ENCODE data around the gene GALNT11.

GALNT11 gene

DNA sequence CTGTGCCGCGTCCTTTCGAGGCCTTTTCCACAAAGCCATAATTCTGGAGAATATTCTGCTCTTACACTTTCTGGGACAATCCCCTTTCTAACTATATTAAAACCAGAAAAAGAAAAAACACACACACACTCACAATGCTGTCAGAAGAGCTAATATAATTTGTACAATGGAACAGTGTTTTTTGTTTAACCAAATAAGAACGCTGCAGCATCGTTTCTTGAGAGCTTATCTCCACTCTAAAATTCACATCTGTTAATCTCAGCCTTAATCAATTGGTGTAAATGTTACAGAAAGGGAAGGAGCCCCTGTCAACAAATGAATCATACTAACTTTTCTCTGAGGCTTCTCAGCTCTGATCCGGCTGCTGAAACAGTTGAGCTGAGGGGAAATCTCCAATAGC, 123.9 kb downstream of the GALNT11 start:
- DNase-seq (ENCODE audit: low read depth), result no peak

DNA sequence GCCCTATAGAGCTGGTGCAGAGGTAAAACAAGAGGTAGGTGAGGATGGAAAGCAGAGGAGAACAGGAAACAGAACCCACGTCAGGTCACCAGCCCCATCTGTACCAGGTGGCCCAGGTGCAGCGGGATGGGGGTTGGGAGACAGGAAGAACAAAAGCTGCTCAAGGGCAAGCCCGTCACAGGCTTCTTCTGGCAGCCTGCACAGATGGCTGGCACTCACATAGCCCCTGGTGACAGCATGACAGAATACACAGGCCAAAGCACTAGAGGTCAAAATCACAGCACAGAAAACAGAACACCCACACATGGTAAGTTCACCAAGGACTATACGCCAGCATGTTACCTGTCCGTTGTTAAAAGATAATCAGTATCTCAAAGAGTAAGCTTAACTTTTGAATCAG, 126.8 kb downstream of the GALNT11 start:
- DNase-seq (ENCODE audit: low read depth), result no peak

DNA sequence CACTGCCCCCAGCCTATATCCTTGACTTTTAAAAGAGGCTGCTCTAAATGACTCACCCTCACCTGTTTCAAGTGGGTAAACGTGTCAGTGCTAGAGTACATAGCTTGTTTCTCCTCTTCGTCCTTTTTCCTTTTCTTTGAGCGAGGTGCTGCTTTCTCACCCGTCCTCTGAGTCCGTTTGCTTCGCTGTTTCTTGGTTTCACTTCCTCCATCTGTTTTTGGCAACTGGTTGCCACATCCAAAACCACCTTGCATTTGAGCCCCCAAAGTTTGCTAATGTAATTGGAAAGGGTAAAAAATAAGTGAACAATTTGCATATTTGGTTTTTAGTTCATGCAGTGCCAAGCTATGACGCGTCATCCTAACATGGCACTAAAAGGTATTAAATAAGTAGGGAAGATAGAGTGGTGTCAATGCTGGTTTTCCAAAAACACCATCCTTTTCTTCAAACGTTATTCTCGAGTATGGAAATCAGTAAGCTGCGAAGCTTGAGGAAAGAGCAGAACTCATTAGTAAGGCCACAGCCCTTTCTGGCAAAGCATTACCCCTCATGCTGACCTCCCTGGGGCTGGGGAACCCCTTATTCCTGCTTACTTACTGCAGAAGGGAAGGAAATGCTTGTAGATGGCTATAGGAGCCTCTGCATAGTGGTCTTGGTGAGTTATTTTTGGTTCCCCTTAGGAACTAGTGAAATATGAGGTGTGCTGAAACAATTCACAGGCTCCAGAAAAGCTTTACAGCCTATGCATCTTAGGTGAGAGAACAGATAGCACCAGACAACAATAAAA, 133.5 kb downstream of the GALNT11 start:
- no peak for DNase-seq (ENCODE audit: low read depth)

DNA sequence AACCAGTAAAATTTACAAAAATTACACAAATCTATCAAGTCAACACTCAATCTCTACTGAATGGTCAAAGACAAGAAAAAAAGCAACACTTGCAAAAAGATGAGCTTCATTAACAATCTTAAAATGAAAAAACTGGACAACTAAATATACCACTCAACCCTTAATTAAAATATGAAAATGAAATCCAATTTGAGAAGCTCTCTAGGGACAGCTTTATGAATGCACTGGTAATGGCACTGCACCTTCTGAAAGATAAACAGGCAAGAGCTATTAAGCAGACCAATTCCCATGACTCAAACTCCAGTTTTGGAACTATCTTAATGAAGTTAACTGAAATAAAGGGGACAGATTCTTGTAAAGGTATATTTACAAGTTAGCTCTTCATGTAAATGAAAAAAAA, 135.7 kb downstream of the GALNT11 start:
- no peak for DNase-seq (ENCODE audit: low read depth)

DNA sequence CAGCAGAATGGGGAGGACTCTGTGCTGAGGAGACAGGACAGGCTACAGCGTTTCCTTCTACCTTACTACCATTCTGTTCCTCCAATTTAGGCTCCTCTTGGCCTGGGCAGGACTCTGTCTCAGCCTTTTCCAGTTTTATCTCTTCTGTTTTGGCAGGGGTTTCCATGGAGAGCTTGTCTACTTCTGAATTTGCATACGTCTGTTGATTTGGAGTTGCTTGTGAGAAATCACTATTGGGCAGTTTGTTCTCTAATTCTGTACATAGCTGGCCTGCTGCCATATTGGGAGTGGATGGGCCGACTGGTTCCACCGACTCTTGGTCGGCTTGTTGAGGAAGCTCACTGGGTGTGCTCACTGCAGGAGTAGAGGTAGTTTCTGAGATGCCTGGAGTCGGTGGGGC, 136.8 kb downstream of the GALNT11 start:
- DNase-seq (ENCODE audit: low read depth), result no peak
